Right lobe of liver (tissue), 4 donors: ENCODE results near the gene ADARB2.

Experiments used
- CTCF ChIP-seq, 4 donors: fragments of 200-600 bp in 3 of 4; fragments of 450-650 bp in 1 of 4; IDR thresholded peaks; one replicate each; pipeline versions ENCODE4 v1.5.1 to v1.8.0; 2016 to 2022; ENCODE audit warnings: antibody characterized with exemption in 4 of 4, mild to moderate bottlenecking in 2 of 4
- POLR2A ChIP-seq: fragments of 450-650 bp; IDR thresholded peaks from one replicate; pipeline ENCODE4 v1.6.1; 2017; ENCODE audit warnings: antibody characterized with exemption, mild to moderate bottlenecking
- donor health status: DM: no; HTN: no; CAD: no.
- donor health status: DM: no; HTN: no; CAD: no.
- donor health status: DM: no; HTN: yes; CAD: no.

DNA sequence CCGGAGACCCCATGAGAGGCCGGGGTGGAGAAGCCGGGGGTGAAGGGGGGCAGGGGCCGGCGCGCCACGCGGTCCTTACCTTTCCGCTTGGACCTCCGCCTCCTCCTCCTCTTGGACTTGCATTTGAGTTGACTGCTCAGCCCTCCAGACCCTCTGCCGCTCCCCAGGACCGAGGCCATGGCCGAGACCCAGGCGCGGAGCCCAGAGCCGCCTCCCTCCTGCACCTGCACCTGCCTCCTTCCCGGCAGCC lies 428 bp downstream of the ADARB2 start:
- TF ChIP-seq POLR2A (no peak), CTCF (IDR thresholded peaks at IDR 0.05) (no peak)
